Fibroblast of the aortic adventitia (primary cell): ENCODE results near the gene SRL. TPM values are rescaled to one million over a fixed set of nuclear protein-coding genes. Genes with fewer than 3 reads are reported as not detected.
A peak's percentile ranks its signal among the peaks of the same experiment; 100 is the strongest.
"Not testable (repeated sequence)": the region's sequence is repeated elsewhere in the genome, so short reads cannot be mapped to it uniquely, and the experiment has no call there.

Experiments used
- DNase-seq: peaks from one replicate; pipeline ENCODE4 v3.0.0-alpha.2; 2010; ENCODE audit warnings: low read depth
- H3K4me3 ChIP-seq: 2 replicates; pipeline ENCODE4 v1.5.1; 2011; ENCODE audit warnings: low read depth, mild to moderate bottlenecking, control low read depth, low read length, moderate library complexity
- total RNA-seq: library from RNA; depleted of rRNA; stranded (reverse); fragments of >200 nt; gene quantifications from 2 replicates; pipeline ENCODE4 v1.2.3, GENCODE V29; 2012; ENCODE audit warnings: low replicate concordance
- TF ChIP-seq, protein P1 (sequence below): IDR thresholded peaks from 2 replicates; pipeline ENCODE4 v1.5.1; 2011; ENCODE audit warnings: mild to moderate bottlenecking, low read length, control low read depth, inconsistent platforms; ENCODE audit not compliant: insufficient read depth

Gene SRL
- total RNA-seq, 1 donor: 0.09 TPM

GRCh38 chr16:4262303-4262835 is 20.5 kb upstream of the SRL start:
- no peak overlapping the region for H3K4me3 ChIP-seq

GRCh38 chr16:4261557-4262172 is 19.8 kb upstream of the SRL start:
- no peak overlapping the region for H3K4me3 ChIP-seq
- TF ChIP-seq, protein P1, sequence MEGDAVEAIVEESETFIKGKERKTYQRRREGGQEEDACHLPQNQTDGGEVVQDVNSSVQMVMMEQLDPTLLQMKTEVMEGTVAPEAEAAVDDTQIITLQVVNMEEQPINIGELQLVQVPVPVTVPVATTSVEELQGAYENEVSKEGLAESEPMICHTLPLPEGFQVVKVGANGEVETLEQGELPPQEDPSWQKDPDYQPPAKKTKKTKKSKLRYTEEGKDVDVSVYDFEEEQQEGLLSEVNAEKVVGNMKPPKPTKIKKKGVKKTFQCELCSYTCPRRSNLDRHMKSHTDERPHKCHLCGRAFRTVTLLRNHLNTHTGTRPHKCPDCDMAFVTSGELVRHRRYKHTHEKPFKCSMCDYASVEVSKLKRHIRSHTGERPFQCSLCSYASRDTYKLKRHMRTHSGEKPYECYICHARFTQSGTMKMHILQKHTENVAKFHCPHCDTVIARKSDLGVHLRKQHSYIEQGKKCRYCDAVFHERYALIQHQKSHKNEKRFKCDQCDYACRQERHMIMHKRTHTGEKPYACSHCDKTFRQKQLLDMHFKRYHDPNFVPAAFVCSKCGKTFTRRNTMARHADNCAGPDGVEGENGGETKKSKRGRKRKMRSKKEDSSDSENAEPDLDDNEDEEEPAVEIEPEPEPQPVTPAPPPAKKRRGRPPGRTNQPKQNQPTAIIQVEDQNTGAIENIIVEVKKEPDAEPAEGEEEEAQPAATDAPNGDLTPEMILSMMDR: peak; percentile 57
- DNase-seq: no peak

More at GRCh38 chr16:4262303-4262835, 20.5 kb upstream of the SRL start:
- TF ChIP-seq, protein P1: no peak
- no peak for DNase-seq

DNA sequence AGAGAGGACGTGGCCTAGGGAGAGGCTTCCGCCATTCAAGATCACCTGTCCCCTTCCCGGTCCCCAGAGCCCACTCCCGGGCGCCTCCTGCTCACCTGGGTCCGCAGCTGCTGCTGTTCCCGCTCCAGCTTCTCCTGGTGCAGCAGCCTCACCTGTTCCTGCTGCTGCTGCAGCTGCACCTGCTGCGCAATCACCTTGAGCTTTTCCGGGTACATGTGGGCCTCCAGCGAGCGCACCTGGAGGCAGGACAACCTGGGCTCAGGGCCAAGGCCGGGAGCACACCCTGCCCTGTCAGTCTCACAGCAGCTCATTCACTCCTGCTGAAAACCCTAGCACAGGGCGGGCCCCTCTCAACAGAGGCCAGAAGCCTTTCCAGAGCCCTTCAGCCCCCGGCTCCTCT is 18.5 kb upstream of the SRL start:
- TF ChIP-seq, protein P1: no peak
- no peak for DNase-seq
- no peak overlapping the region for H3K4me3 ChIP-seq

DNA sequence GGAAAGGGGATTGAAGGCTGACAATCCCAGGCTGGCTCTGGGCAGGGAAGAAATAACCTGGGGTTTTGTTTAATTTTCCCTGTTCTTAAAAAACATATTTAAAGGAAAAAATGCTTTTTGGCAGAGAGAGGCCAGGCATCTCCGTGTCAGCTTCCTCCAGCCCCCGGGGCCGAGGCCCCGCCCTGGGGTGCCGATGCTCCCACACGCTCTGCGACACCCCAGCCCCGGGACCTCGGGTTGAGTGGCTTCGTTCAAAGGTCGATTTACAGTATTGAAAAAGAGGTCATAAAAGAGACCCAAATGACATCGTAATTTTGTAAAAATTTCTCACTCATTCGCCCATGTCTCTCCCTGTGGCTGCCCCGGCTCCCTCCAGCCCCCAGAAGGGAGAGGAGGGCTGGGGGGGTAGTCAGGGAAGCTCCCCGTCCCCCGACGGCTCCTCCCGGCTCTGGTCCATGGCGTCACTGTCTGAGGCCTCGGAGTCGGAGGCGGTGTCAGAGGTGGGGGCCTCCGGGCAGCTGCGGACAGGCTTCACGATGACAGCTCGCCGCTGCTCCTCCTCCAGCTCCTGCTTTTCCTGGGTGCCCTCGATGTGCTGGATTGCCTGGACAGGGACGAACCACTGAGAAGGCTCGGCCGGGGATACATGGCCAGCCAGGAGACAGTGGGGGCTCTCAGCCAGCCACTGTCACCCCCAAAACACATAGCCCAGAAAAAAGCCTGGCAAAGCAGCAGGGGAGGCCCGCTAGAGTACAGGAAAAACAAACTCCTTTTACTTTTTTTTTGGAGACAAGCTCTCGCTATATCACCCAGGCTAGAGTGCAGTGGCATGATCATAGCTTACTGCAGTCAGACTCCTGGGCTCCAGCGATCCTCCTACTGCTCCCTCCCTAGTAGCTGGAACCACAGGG is 16.0 kb upstream of the SRL start:
- no peak for DNase-seq
- no peak overlapping the region for H3K4me3 ChIP-seq
- TF ChIP-seq, protein P1: no peak

DNA sequence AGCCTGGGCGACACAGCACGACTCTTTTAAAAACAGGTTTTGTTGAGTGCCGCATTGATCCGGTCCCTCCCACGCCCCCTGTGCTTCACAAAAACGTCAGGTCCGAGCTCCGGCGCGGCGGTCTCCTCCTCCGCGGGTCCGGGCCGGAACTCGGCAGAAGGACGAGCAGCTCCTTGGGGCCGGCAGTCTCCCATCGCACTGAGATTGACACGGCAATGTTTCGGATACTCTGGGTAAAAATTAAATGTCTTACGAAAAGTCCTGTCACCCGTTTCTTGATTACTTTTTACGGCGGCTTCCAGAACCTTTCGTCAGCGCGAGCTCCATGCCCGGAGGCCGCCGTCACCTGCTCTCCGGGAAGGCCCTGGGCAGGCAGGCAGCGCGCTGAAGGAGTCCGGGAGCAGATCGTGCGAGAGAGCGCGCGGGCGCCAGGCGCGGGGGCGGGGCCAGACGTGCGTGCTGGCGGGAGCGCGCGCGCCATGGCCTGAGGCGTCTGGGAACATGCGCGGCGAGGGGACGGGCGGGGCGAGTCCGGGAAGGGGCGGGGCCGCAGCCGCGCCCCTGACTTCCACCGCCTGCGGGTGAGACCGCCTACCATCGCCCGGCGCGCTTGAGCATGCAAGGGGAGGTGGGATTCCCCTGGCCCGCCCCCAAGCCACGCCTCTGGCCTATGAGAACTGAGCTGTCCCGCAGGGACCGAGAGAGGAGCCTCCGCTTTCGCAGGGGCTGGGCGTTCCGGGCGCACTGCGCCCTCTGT is 11.7 kb upstream of the SRL start:
- peak; percentile 99 for DNase-seq
- TF ChIP-seq, protein P1: no peak
- peak overlapping the region; percentile 72 for H3K4me3 ChIP-seq

GRCh38 chr16:4253012-4253393 is 11.1 kb upstream of the SRL start:
- H3K4me3 ChIP-seq: peak overlapping the region; percentile 72
- DNase-seq: not testable (repeated sequence)
